Measurements from ENCODE around the gene STRBP. TPM values are rescaled to one million over a fixed set of nuclear protein-coding genes. Genes with fewer than 3 reads are reported as not detected.

The STRBP gene
- total and polyA plus RNA-seq, 2 of the 4 experiments (the other 2 are of a cell fraction) = 2.1 to 2.5 TPM

DNA sequence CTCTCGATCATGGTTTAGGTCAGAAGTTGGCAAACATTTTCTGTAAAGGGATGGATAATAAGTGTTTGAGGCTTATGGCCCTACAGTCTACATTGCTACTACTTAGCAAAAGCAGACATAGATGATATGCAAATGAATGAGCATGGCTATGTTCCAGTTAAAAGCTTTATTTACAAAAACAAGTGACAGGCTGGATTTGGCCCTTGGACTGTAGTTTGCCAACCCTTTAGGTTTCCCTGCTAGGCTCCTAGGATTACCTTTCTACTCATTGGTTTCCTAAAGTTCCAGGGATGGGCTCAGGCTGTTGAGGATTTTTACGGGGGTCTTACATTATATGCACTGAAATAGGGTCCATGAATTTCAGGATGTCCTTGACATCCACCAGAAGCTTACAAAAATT, 177.4 kb downstream of the STRBP start:
- H2AK5ac ChIP-seq (ENCODE audit: low read depth, low read length) = no peak overlapping the region
- H4K20me1 ChIP-seq (ENCODE audit: insufficient read depth, low read length) = no peaks in the 10 kb centered on the region
- no peak overlapping the region for H2BK120ac ChIP-seq (ENCODE audit: low read depth, low read length)
- no peak overlapping the region for H3K27ac ChIP-seq (ENCODE audit: insufficient read depth, low read length)
- no peak overlapping the region for H2BK15ac ChIP-seq (ENCODE audit: low read depth, low read length)
- DNase-seq (no peak), ATAC-seq (ENCODE audit: low read depth) (peak; percentile 51)
- H3K9me3 ChIP-seq (ENCODE audit: control insufficient read depth, insufficient read depth, low read length) = no peaks in the 10 kb centered on the region
- peak overlapping the region; percentile 21 for H2BK5ac ChIP-seq (ENCODE audit: low read depth, low read length, poor library complexity, severe bottlenecking)
- H4K8ac ChIP-seq (ENCODE audit: low read depth in 2 of 2, low read length in 2 of 2) = no peak overlapping the region
- H3K18ac ChIP-seq (ENCODE audit: low read depth, low read length) = no peak overlapping the region
- H3K14ac ChIP-seq (replicated peaks; ENCODE audit: low read depth, low read length) = peak overlapping the region; percentile 1; the same call in 1 of the 2 replicates
- no CpG with 5 or more reads among the region's 2 CpGs for WGBS, 2 experiments (ENCODE audit: extremely low coverage in 2 of 2, insufficient read length in 1 of 2)
- H3K9me1 ChIP-seq (ENCODE audit: insufficient read depth, low read length) = peaks cover 10% of the 10 kb centered on the region
- peaks cover 0 to 10% of the 10 kb centered on the region in 2 experiments; a peak in 2 of 4 replicates for H3K79me1 ChIP-seq (ENCODE audit: low read depth in 1 of 2, low read length in 2 of 2)
- no TSS peak for BruUV-seq (replicated peaks)
- TF ChIP-seq BHLHE40 (IDR thresholded peaks at IDR 0.05; ENCODE audit: low read depth, low read length) (no peak), CEBPB (IDR thresholded peaks at IDR 0.05; ENCODE audit: low read depth, low read length) (no peak), FOS (IDR thresholded peaks at IDR 0.05; ENCODE audit: low read depth, low read length) (no peak), MXI1 (IDR thresholded peaks at IDR 0.05; ENCODE audit: borderline replicate concordance, low read depth, low read length) (no peak), RAD21 (IDR thresholded peaks at IDR 0.05; ENCODE audit: low read length) (no peak), USF2 (IDR thresholded peaks at IDR 0.05; ENCODE audit: low read depth, low read length) (no peak), POLR2A (IDR thresholded peaks at IDR 0.05; ENCODE audit: low read depth, low read length) (no peak), MAFK (IDR thresholded peaks at IDR 0.05; ENCODE audit: low read depth, low read length) (no peak), CHD1 (IDR thresholded peaks at IDR 0.05; ENCODE audit: low read depth, low read length) (no peak)
- TF ChIP-seq, protein P1, sequence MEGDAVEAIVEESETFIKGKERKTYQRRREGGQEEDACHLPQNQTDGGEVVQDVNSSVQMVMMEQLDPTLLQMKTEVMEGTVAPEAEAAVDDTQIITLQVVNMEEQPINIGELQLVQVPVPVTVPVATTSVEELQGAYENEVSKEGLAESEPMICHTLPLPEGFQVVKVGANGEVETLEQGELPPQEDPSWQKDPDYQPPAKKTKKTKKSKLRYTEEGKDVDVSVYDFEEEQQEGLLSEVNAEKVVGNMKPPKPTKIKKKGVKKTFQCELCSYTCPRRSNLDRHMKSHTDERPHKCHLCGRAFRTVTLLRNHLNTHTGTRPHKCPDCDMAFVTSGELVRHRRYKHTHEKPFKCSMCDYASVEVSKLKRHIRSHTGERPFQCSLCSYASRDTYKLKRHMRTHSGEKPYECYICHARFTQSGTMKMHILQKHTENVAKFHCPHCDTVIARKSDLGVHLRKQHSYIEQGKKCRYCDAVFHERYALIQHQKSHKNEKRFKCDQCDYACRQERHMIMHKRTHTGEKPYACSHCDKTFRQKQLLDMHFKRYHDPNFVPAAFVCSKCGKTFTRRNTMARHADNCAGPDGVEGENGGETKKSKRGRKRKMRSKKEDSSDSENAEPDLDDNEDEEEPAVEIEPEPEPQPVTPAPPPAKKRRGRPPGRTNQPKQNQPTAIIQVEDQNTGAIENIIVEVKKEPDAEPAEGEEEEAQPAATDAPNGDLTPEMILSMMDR (conservative IDR thresholded peaks at IDR 0.05; ENCODE audit: low read depth, low read length) = no peak
- no peak overlapping the region for H2AFZ ChIP-seq (replicated peaks; ENCODE audit: low read length, poor library complexity)
- CTCF ChIA-PET = interaction anchor here (0.8 to 1.0 kb wide), 2 partner anchors 12 to 125 kb away, joined by 3 read pairs; no protein-coding TSS in a partner anchor
- intact Hi-C loops (cut with micrococcal nuclease) = no loop called here
- dilution Hi-C loops (cut with HindIII; ENCODE audit: low sequenced_read_pairs, unreplicated experiment) = no loop called here
- H2AK9ac ChIP-seq (replicated peaks; ENCODE audit: low read depth, low read length, poor library complexity) = no peak overlapping the region
- H3K23ac ChIP-seq (ENCODE audit: low read depth, low read length) = no peak overlapping the region
- H3K4me2 ChIP-seq (ENCODE audit: low read depth, low read length) = no peak overlapping the region
- H3K27me3 ChIP-seq (ENCODE audit: control insufficient read depth, insufficient read depth, low read length) = no peaks in the 10 kb centered on the region
- peaks cover 22% of the 10 kb centered on the region for H3K36me3 ChIP-seq (ENCODE audit: control insufficient read depth, insufficient read depth, low read length)
- H3K4me3 ChIP-seq (ENCODE audit: insufficient read depth, low read depth, low read length) = no peak overlapping the region
- H4K91ac ChIP-seq (ENCODE audit: insufficient read depth, low read depth, low read length) = no peak overlapping the region
- no peak overlapping the region for H3K9ac ChIP-seq (ENCODE audit: low read depth, low read length)
- POLR2A ChIA-PET (ENCODE audit: unreplicated experiment) = no interaction called here
- H4K5ac ChIP-seq (ENCODE audit: low read depth, low read length) = no peak overlapping the region
- in situ Hi-C loops (cut with MboI; ENCODE audit: low sequenced_read_pairs) = no loop called here
- no peak overlapping the region for H3K56ac ChIP-seq (ENCODE audit: extremely low read depth, insufficient read depth, low read length)
- H2BK20ac ChIP-seq (ENCODE audit: low read depth, low read length) = no peak overlapping the region; the same call in 1 of the 2 replicates
- H3K4ac ChIP-seq (ENCODE audit: low read depth, low read length) = no peak overlapping the region
- peaks cover 8% of the 10 kb centered on the region for H3K4me1 ChIP-seq (ENCODE audit: control insufficient read depth, insufficient read depth, low read length)

All from IMR-90 (cell line).